ENCODE measurements around the gene TBC1D22B.
"Not testable (repeated sequence)": the region's sequence is repeated elsewhere in the genome, so short reads cannot be mapped to it uniquely, and the experiment has no call there.

Gene TBC1D22B

DNA sequence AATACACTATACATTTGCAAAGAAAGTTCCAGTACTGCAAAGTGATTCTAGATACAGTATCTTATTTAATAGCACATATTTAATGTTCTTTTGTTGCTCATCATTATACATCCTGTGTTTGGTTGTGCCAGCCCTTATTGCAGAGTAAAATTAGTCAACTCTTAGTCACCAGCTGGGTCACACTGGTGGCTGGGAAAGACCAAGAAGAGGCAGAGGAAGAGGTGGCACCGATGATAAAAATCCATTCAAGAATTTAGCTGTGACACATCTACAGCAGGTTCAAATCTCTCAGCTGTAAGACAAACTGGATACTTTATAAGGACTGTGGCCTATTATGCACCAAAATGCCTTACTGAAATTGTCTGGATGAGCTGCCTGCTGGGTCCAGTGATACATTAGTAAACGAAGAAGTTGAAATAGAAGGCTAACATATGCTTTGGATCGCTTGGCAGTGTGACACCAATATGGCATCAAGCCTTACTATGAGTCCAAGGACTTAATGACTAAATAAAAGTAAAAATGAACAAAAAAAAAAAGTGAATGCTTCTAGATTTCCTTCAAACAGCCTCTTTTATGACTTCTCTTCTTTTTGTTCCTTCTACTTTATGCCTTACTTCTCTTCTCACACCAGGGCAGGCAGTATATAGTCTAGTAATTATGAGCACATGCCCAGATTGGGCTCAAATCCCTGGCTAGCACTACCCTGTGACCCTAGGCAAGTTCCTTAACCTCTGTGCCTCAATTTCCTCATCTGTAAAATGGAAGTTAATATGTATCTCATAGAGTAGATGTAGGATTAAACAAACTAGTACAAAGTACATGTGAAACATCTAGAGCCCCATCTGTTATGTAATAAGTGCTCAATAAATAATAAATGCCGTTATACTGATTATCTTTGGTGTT lies 66.8 kb downstream of the TBC1D22B start:
- peak; percentile 37 for DNase-seq

DNA sequence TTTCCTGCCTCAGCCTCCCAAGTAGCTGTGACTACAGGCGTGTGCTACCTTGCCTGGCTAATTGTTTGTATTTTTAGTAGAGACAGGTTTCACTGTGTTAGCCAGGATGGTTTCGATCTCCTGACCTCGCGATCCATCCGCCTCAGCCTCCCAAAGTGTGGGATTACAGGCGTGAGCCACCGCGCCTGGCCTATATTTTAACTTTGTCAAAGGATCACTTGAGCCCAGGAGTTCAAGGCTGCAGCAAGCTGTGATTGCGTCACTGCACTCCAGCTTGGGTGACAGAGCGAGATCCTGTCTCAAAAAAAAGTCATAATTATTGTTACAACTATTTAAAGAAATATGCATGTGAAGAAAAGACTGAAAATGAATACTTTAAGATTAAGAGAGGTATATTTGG lies 72.8 kb downstream of the TBC1D22B start:
- DNase-seq = not testable (repeated sequence)

DNA sequence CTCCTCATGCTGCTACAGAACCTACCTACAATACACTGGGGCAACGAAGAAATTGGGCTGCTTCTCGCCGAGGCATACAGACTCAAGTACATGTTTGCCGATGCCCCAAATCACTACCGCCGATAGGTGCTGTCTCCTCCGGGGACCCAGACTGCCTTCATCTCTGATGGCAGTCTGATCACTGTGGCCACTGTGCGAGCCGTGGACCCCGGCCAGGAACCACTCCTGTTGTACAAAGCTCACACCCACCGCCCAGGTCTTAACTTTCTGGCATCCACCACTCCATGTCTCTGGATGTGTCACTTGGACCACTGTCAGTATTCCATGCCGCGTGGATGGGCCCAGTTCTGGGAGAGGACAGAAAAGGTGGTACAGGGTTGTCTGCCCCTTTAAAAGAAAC lies 73.5 kb downstream of the TBC1D22B start:
- no peak for DNase-seq

DNA sequence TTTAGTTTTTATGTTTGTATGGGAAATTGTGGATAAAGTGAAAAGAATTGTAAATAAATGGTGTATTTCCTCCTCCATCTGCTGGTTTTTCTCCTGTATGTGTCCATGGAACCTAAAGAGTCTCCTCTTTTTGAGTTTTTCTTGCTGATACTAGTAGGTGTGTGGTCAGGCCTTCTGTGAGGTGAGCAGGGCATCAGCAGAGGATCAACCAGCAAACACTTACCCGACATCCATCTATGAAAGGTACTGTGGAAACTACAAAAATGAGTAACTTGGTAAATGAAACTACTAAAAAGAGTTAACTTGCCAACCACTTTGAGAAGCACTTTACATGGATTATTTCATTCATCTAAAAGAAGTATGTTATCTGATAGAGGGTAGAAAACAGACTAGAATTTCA lies 75.3 kb downstream of the TBC1D22B start:
- no peak for DNase-seq

DNA sequence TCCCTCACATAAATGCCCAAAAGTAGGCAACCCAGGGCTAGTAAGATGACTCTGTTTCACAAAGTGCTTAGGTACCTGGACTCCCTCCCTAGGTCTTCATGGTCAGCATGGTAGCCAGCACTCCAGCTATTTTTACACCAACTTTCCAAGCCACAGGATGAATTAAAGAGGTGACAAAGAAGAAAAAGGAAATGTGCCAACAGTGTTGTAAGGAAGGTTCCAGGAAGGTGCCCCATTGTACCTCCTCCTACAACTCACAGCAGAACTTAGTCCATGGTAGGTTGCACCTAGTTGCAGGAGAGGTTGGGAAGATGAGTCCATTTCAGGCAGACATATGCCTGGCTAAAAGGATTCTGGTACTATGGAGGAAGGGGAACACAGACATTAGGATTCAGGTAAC lies 76.5 kb downstream of the TBC1D22B start:
- no peak for DNase-seq

DNA sequence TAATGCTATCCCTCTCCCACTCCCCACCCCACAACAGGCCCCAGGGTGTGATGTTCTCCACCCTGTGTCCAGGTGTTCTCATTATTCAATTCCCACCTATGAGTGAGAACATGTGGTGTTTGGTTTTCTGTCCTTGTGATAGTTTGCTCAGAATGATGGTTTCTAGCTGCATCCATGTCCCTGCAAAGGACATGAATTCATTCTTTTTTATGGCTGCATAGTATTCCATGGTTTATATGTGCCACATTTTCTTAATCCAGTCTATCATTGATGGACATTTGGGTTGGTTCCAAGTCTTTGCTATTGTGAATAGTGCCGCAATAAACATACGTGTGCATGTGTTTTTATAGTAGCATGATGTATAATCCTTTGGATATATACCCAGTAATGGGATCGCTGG lies 80.7 kb downstream of the TBC1D22B start:
- not testable (repeated sequence) for DNase-seq

DNA sequence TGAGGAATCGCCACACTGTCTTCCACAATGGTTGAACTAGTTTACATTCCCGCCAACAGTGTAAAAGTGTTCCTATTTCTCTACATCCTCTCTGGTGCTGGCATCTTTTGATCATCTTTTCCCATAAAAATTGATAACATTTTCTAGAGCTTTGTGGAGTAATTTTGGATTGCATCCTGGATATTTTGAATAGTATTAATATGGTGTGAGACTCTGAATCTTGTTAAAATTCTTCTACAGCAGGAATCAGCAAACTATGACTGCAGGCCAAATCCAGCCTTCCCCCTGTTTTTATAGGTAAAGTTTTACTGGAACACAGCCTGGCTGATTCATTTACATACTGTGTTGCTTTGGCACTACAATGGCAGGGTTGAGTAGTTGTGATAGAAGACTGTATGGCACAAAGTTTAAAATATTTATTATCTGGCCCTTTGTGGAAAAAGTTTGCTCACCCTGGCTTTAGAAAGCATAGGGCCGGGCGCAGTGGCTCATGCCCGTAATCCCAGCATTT lies 81.2 kb downstream of the TBC1D22B start:
- no peak for DNase-seq

DNA sequence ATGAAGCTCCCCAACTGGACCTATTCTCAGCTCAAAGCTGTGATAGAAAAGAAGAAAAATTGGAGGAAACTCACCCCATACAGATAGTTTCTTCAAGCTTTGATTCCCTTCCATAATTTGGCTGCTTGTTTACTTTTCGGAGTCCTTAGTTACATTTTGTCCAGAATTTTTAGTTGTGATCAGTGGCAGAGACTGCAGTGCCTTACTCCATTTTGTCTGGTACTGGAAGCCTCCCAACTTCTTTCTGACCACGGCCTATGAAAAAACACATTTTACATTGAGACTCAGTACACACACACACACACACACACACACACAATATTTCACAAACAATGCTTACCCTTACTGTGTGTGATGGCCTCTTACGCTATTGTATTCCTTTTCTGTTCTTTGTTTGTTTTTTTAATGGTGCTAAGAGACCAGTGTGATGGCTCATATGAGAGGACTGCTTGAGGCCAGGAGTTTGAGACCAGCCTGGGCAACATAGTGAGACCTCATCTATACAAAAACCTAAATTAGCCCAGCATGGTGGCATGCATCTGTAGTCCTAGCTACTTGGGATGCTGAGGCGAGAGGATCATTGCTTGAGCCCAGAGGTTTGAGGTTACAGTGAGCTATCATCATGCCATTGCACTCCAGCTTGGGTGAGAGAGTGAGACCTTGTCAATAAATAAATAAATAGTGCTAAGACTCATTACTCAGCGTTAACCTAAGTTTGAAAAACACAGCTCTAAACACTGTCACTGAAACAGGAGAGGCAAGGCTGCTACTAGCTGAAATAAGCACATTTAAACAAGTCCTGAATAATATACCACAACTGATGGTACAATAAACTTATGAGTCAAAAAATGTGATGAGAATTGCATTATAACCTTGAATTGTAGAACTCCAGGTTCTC lies 82.4 kb downstream of the TBC1D22B start:
- DNase-seq = no peak

DNA sequence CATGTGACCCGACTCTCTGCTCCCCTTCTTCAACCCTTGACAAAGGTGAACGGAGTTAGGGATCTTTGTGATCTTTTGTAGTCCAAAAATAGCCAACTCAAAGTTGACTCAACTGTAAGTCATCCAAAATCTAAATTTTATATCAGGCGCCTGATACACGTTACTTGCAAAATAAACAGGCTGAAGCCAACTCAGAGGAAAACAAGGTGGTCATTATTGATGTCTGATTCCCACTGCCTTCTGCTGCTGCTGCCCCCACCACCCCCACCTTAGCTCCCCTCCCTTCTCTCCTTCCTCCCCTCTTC lies 83.0 kb downstream of the TBC1D22B start:
- no peak for DNase-seq

DNA sequence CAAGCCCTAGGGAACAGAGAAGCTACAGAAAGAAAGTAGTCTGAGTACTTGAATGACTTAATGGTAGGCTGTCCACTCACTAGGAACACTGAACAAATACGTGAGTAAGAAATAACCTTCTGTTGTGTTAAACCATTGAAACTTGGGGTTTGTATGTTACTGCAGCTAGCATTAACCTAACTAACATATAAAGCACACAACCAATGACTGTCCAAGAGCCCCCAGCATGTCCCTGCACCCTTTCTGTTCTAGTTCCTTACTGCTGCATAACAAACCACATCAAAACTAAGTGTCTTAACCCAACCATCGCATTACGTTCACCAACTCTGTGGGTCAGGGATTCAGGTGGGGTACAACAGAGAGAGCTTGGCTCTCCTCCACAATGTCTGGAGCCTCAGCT lies 85.7 kb downstream of the TBC1D22B start:
- DNase-seq = no peak

DNA sequence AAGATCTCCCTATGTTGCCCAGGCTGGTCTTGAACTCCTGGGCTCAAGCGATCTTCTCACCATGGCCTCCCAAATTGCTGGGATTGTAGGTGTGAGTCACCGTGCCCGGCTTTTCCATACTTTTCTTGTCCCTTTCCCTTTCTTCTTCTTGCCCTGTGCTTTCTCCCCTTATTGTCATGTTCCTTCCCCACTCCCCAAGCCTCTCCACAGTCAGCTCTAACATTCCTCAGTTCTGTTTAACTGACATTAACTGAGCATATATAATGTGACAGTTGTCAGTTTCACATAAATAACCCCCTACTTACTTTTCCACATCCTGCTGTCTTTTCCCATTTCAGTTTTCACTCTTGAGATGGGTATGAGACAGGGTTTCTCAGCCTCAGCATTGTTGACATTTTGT lies 86.7 kb downstream of the TBC1D22B start:
- no peak for DNase-seq

DNA sequence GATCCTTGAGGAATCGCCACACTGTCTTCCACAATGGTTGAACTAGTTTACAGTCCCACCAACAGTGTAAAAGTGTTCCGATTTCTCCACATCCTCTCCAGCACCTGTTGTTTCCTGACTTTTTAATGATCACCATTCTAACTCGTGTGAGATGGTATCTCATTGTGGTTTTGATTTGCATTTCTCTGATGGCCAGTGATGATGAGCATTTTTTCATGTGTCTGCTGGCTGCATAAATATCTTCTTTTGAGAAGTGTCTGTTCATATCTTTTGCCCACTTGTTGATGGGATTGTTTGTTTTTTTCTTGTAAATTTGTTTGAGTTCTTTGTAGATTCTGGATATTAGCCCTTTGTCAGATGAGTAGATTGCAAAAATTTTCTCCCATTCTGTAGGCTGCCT lies 88.2 kb downstream of the TBC1D22B start:
- not testable (repeated sequence) for DNase-seq

DNA sequence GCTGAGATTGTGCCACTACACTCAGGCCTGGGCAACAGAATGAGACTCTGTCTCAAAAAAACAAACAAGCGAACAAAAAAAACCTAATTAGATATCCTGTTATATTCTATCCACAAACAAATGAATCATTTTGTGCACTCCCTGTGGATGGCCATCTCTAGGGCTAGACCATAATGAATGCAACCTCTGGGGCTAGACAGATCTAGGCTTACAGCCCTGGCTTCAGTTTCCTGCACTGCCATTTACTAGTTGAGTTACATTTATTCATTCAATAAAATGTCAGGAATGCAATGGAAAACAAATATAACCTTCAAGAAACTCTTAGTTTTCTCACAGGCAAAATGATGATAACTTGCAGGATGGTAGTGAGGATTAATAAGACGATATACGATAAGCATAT lies 89.6 kb downstream of the TBC1D22B start:
- DNase-seq = no peak

DNA sequence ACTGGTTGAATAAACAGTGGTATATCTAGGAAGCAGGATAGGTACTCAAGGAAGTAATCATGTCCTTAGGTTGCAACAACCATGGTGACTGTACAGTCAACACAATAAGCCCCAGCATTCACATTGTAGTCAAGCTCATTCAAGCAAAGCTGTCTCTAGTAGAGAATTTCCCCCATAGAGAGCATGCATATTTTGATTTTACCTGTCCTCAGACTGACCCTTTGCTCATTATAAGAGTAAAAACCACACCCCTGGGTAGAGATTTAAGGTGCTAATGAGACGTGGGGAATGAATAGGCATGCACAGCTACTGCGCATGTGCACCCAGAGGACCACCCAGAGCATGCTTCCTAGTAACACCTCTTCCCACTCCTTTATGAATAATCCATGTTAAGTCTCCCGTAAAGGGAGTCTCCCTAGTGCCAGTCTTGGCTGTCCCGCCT lies 90.1 kb downstream of the TBC1D22B start:
- DNase-seq = no peak

DNA sequence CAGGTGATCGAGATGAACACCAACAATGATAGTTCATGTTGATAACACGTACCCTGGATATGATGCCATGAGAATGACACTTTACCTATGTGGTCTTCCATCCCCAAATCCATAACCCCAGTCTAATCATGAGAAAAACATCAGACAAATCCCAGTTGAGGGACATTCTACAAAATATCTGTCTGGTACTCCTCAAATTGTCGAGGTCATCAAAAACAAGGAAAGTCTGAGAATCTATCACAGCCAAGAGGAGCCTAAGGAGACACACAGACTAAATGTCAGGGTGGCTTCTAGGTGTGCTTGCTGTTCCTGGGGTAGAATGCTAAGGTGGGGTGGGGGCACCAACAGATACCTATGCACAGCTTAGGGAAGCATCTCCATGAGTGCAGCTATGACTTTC lies 93.5 kb downstream of the TBC1D22B start:
- DNase-seq = no peak

DNA sequence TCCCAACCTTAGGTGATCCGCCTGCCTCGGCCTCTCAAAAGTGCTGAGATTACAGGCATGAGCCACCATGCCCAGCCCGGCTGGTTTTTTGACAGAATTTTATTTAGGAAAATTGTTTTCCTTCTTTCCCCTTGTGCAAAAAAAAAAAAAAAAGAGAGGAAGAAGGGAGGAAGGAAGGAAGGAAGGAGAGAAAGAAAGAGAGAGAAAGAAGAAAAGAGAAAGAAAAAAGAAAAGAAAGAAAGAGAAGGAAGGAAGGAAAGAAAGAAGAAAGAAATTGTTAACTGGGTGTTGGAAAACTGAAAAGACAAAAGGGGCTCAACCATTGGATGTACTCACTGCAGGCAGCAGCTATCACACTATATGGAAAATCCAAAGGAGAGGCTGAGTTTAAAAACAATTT lies 94.8 kb downstream of the TBC1D22B start:
- DNase-seq = no peak

DNA sequence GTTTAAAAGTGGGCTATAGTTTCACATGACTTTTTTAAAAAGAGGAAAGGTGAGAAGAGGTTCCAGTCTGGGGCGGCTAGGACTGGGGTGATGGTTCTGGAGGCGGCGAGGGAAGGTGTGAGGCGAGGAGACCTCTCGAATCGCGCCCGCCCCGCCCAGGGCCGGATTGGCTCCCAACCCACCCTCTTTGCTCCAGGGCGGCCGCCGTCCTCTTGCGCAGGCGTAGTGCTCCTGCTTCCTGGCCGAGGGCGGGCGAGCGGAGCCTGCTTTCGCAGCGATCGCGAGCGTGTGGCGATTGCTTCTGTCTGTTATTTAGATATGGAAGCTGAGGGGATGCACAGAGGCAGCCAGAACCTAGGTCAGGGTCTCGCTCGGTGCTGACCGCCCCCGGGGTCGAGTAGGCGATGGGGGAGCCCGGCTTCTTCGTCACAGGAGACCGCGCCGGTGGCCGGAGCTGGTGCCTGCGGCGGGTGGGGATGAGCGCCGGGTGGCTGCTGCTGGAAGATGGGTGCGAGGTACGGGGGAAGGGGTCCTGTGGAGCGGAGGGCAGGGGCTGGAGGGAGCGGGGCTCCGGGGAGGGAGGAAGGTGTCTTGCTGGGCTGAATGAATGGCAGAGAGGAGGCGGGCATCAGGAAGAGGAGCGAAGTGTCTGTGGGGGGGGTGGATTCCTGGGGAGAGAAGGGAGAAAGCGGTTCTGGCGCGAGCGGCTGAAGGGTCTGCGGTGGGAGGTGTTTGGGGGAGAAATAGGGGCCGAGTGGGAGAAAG lies 96.4 kb downstream of the TBC1D22B start, which contains the start of gene RNF8:
TSS of gene RNF8 (plus strand) at position 223 of the 765 bp plus-strand sequence. CDS start at position 405, 182 bp downstream.
- peak; percentile 95 for DNase-seq

DNA sequence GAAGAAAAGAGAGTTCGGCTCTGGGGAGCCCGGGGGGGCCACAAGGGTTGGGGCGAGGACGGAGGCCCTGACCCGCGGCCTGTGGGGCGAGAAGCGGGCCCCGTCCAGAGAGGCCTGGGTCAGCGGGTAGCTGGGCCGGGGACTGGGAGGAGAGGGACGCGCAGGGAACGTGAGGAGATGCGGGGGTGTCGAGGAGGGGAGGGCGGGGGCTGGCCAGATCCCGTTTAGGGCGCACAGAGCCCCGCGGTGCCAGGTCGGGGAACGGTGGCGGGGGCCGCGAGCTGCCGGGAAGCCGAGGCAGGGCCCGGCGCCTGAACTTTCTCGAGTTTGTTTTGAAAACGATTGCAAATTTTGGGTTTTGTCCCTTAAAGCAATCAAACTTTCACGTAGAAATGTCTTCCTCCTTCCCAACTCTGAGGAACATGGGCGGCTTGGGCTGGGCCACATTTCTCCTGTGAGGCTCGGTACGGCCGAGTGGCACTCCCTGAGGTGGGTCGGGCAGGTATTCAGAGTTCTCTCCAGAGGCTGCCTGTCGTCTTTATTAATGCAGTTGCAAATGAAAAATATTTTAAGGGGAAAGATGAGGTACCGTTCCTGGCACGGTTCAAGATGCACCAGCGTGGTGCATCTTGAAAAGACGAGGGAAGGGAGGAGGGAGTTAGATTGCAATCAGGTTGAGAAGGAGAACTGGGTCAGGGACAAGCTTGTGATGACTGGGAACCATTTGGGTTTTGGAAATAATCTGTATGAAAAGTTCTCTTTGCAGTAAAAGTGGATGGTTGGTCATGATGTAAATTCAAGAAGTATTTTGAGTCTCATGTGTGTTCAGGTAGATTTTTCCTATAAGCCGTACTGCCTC lies 97.2 kb downstream of the TBC1D22B start:
- DNase-seq = peak; percentile 48

DNA sequence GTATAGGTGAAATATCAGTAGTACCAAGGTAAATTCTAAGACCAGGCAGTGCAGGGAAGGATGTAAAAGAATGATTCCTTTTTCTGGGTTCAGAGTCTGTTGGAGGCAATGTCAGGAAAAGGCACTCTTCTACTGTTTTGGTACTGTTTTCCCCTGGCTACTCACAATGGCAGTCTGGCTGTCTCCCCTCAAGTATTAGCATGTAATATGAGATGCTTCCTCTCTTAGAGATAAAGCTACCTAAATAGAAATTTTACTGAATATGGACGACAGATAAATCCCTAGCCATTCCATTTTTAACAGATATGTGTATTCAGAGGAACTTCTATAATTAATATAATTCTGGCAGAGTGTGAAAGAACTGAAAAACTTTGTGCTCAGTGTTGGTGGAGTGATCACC lies 99.7 kb downstream of the TBC1D22B start:
- no peak for DNase-seq

DNA sequence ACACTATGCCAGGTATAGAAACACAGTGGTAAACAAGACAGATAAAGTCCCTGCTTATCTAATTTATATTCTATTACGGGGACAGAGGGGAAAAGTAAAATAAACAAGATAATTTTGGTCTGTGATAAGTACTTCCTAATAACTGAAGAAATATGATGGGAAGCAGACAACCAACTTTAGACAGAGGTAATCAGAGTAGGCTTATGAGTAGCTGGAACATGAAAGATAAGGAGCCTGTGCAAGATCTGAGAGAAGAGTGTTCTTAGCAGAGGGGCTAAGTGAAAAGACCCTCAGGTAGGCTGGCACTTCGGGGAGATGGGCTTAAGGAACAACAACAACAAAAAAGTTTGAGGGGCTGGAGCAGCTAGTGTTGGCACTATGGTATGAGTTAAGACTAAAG lies 100.3 kb downstream of the TBC1D22B start:
- no peak for DNase-seq

DNA sequence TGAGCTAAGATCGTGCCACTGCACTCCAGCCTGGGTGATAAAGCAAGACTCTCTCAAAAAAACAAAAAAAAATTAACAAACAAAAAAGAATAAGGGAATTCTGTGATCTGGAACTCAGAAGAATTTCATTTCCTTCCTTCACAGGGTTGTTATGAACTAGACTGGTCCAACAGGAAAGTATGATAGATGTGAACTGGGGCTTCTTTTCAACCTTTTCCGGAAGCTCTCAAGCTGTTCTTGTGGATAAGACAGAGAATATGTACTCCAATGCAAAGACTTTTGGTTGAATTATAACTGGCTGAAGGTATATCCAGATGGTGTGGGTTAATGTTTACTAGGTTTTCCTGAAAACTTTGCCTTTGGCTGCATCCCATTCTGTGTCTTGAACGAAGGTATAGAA lies 101.5 kb downstream of the TBC1D22B start:
- DNase-seq = no peak

Measured in stimulated activated CD8-positive, alpha-beta memory T cell treated with anti-CD3 and anti-CD28 coated beads, Interleukin-4, amount 100 ng/mL, for 48 hours (primary cell).